Type B pancreatic cell (in vitro differentiated cells): ENCODE data around the gene ENTPD8. TPM values are rescaled to one million over a fixed set of nuclear protein-coding genes. Genes with fewer than 3 reads are reported as not detected.

ENCODE experiments used
- DNase-seq: peaks from one replicate; pipeline ENCODE4 v3.0.0; 2021; ENCODE audit warnings: mixed read lengths; ENCODE audit not compliant: unreplicated experiment; ENCODE audit errors: extremely low spot score
- H3K27ac Mint-ChIP-seq: 2 replicates; pipeline ENCODE4 v1.8.0; 2021; ENCODE audit warnings: mild to moderate bottlenecking, mixed read lengths
- H3K27me3 Mint-ChIP-seq: 2 replicates; pipeline ENCODE4 v1.8.0; 2021; ENCODE audit warnings: mixed read lengths
- H3K36me3 Mint-ChIP-seq: 2 replicates; pipeline ENCODE4 v1.8.0; 2021; ENCODE audit warnings: mixed read lengths
- H3K4me1 Mint-ChIP-seq: one replicate; pipeline ENCODE4 v1.8.0; 2021; ENCODE audit warnings: mixed read lengths; ENCODE audit not compliant: unreplicated experiment
- H3K4me3 Mint-ChIP-seq: 2 replicates; pipeline ENCODE4 v1.8.0; 2021; ENCODE audit warnings: mild to moderate bottlenecking, mixed read lengths
- H3K9me3 Mint-ChIP-seq: 2 replicates; pipeline ENCODE4 v1.8.0; 2021; ENCODE audit warnings: mixed read lengths
- CTCF ChIP-seq: fragments of 200-600 bp; sonication (generic); conservative IDR thresholded peaks from 2 replicates; pipeline ENCODE4 v1.5.0; 2021; ENCODE audit warnings: antibody characterized with exemption, mild to moderate bottlenecking
- total RNA-seq: library from RNA; stranded (reverse); gene quantifications from 2 replicates; pipeline ENCODE4 v1.2.1, GENCODE V29; 2021; ENCODE audit warnings: low replicate concordance

ENTPD8 gene
- total RNA-seq, 1 donor from 2014 or later, result 2.1 TPM

DNA sequence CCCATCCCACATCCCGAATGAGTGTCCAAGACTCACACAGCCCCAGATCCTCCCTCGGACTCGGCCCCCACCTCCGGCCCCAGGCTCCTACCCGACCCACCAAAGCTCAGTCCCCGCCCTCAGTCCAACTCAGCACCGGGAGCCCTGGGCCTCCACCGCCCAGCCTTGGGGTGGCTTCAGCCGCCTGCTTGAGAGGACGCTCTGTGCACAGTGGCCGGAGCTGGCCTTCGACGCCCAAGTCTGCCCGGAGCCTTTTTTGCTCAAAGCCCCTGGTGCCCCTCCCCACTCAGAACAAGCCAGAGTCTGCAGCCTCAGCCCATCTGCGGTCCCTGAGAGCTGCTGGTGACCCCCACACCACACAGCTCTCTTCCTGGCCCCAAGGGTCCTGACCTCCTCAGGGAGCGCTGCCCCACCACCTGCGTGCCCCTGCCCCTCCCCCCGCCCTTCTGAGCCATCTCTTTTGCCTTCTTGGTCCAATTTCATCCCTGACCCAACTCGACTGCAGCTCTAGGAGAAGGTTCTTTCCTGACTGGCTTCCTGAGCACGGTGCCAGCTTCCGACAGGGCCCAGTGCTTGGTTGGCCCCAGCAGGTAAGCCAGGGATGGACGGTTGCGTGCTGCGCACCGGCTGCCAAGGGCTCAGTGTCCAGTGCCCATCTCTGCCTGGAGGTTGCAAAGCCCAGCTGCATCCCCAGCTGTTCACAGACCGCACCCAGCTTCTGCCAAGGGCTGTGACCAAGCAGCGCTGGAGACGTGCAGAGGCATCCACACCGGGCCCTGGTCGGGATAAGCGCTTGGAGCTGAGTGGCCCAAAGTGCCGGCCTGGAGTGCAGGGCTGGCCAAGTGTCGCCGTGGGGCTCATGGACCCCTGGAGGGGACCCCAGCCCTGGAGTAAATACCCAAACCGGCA, 45.6 kb upstream of the ENTPD8 start:
- Mint-ChIP-seq H3K27me3 (no peaks in the 10 kb centered on the region), H3K36me3 (no peaks in the 10 kb centered on the region), H3K27ac (no peak overlapping the region), H3K9me3 (no peaks in the 10 kb centered on the region), H3K4me1 (no peaks in the 10 kb centered on the region), H3K4me3 (no peak overlapping the region)
- TF ChIP-seq CTCF, result no peak
- DNase-seq, result no peak

- H3K27ac Mint-ChIP-seq, result no peak overlapping the region
- no peaks in the 10 kb centered on the region for H3K27me3 Mint-ChIP-seq
- no peak for TF ChIP-seq CTCF
- DNase-seq, result no peak
- H3K36me3 Mint-ChIP-seq, result no peaks in the 10 kb centered on the region
- no peaks in the 10 kb centered on the region for H3K9me3 Mint-ChIP-seq
- no peaks in the 10 kb centered on the region for H3K4me1 Mint-ChIP-seq
- H3K4me3 Mint-ChIP-seq, result no peak overlapping the region
These were observed 45.0 kb upstream of the ENTPD8 start for GRCh38 chr9:137486141-137486490.

GRCh38 chr9:137485343-137486140, 44.4 kb upstream of the ENTPD8 start:
- Mint-ChIP-seq H3K4me1 (no peaks in the 10 kb centered on the region), H3K4me3 (no peak overlapping the region), H3K36me3 (no peaks in the 10 kb centered on the region), H3K27ac (peak overlapping the region; percentile 65), H3K9me3 (no peaks in the 10 kb centered on the region), H3K27me3 (no peaks in the 10 kb centered on the region)
- no peak for TF ChIP-seq CTCF
- DNase-seq, result no peak

DNA sequence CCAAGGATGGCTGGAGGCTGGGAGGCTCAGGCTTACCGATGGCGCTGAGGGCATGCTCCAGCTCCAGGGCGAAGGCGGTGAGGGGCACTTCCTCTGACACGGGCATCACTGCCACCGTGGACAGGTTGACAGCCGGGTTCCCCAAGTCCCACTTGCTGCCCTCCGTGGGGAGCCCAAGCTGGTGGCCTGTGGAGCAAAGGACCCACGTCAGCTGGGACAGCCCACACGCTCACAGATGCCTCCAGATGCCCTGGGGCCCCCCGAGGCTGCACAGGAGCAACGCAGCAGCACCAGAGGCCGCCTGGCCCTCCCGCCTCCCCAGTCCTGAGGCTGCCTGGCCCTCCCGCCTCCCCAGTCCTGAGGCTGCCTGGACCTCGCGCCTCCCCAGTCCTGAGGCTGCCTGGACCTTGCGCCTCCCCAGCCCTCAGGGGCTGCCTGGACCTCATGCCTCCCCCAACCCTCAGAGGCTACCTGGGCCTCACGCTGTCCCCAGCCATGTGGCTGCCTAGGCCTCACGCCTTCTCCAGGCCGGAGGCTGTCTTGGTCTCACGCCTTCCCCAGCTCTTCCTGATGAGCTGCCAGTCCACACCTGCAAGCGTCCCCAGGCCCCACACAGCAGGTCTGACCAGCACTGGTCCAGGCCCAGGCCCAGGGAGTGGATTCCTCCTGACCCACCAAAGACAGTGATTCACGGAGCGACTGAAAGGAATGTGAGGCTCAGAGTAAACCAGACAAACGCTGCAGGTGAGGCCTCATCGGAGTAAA, 43.6 kb upstream of the ENTPD8 start:
- Mint-ChIP-seq H3K27me3 (no peaks in the 10 kb centered on the region), H3K27ac (peak overlapping the region; percentile 65), H3K4me3 (no peak overlapping the region), H3K9me3 (no peaks in the 10 kb centered on the region), H3K36me3 (no peaks in the 10 kb centered on the region), H3K4me1 (peaks cover under 1% of the 10 kb centered on the region)
- DNase-seq, result no peak
- no peak for TF ChIP-seq CTCF

- H3K4me3 Mint-ChIP-seq, result no peak overlapping the region
- no peaks in the 10 kb centered on the region for H3K27me3 Mint-ChIP-seq
- no peak for DNase-seq
- no peaks in the 10 kb centered on the region for H3K36me3 Mint-ChIP-seq
- no peak for TF ChIP-seq CTCF
- peaks cover 6% of the 10 kb centered on the region for H3K4me1 Mint-ChIP-seq
- no peaks in the 10 kb centered on the region for H3K9me3 Mint-ChIP-seq
- H3K27ac Mint-ChIP-seq, result peak overlapping the region; percentile 8
These were observed 41.1 kb upstream of the ENTPD8 start for GRCh38 chr9:137482094-137482781.
